NCI-H2029 (cell line): Measurements from ENCODE around the gene RIOK3.
A peak's percentile ranks its signal among the peaks of the same experiment; 100 is the strongest.
"Not testable (repeated sequence)": the region's sequence is repeated elsewhere in the genome, so short reads cannot be mapped to it uniquely, and the experiment has no call there.

Experiments
- DNase-seq: peaks from one replicate; lab custom pipeline; 2025; lab: John Stamatoyannopoulos, UW

RIOK3 gene

DNA sequence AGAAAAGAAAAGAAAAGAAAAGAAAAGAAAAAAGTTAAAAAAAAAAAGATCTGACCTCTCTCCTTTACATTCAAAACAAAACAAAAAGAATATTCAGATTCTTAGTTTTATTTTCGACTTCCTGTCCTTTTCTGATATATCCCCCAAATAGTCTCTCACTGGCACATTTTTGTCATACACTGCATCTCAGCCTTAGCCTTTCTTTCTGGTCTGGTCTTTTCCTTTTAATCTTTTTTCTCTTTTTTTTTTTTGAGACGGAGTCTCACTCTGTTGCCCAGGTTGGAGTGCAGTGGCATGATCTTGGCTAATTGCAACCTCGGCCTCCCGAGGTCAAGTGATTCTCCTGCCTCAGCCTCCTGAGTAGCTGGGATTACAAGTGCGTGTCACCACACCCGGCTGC, 1.6 kb upstream of the RIOK3 start:
- no peak for DNase-seq

DNA sequence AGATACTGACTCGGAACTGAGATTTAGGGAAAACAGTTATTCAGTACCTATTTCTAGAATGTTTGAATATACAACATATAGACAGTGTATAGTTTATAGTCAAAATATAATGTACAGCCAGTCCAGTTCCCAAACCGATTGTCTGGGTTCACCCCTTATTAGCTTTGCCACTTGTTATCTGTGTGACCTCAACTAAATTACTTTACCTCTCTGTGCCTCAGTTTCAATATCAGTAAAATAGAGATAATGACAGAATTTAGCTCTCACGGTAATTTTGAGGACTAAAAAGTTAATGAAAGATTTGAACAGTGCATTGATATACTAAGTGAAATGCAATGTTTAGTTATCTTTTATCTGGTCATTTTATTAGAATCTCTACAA, 750 bp upstream of the RIOK3 start:
- no peak for DNase-seq

DNA sequence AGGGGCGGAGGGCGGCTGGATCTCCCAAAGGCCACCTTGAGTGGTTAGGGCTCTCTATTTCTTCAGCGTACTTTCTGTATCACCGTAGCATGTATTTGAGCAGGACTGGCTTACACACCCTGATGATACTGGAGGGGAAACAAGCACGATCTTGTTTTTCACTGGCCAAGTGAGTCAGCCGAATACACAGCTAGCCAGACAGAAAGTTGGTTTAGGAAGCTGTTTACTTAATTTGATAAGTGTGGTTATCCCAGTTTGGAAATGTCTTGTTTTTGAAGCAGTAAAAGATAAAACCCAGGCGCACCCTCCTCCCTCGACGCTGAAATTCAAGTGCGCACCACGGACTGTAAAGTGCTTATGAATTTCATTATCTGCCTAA, 582 bp downstream of the RIOK3 start:
- no peak for DNase-seq

GRCh38 chr18:23456835-23457234, 3.7 kb downstream of the RIOK3 start:
- no peak for DNase-seq

- no peak for DNase-seq
Observed at GRCh38 chr18:23458830-23459529, 5.9 kb downstream of the RIOK3 start.

GRCh38 chr18:23459530-23459921, 6.4 kb downstream of the RIOK3 start:
- no peak for DNase-seq

DNA sequence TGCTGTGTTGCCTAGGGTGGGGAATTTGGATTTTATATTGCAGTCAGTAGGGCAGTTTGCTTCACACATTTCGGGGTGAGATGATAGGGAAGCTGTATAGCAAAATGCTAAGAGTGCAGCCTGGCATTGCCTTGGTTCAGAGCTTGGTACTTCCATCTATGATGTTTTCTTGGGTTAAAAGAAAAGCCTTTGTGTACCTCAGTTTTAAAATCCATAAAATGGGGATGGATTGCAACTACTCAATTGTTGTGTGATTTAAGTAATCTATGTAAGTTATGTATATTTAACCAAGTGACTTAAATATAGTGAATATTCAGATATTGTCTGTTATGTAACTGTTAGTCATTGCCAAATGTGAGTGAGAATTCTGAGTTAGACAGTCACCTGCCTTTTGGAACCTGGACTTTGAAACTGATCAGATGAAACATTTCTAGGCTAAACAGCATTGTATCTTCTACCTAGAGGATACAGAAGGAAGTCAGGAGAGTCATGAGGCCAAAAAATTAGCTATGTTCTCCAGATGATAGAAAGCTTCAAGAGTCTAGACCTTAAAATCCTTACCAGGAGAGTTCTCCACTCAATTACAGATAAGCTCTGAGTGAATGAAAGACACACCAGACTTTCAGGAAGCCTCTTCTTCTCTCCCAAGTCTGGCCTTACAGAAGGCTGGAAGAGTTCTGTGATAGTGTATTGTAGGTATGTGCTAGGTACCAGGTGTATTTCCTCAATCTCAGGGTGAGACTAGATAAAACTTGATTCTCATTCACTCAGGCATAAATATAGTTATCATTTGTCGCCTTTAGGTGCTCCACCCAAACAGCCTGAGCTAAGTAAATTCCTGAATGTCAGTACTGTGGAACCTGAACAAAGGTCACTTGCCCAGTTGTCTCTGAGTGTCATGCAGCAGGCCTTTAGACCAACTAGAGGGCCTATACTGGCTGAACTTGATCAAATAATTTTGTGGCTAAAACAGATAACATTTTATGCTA, 7.5 kb downstream of the RIOK3 start:
- DNase-seq = no peak

DNA sequence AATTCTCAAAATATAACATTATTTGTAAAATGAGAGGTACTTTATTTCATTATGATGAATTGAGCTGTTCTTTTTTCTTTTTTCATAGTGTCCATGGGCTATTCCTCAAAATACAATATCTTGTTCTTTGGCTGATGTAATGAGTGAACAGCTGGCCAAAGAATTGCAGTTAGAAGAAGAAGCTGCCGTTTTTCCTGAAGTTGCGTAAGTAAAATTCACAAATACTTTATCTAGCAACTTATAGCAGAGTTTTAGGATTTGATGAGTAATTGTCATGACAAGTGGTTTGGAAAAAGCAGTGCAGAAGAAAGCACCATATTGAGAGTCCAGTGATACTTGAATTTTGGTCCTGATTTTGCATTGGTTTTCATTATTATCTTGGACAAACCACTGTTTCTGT, 9.8 kb downstream of the RIOK3 start:
- no peak for DNase-seq

GRCh38 chr18:23468753-23469459, 15.8 kb downstream of the RIOK3 start:
- DNase-seq = no peak

DNA sequence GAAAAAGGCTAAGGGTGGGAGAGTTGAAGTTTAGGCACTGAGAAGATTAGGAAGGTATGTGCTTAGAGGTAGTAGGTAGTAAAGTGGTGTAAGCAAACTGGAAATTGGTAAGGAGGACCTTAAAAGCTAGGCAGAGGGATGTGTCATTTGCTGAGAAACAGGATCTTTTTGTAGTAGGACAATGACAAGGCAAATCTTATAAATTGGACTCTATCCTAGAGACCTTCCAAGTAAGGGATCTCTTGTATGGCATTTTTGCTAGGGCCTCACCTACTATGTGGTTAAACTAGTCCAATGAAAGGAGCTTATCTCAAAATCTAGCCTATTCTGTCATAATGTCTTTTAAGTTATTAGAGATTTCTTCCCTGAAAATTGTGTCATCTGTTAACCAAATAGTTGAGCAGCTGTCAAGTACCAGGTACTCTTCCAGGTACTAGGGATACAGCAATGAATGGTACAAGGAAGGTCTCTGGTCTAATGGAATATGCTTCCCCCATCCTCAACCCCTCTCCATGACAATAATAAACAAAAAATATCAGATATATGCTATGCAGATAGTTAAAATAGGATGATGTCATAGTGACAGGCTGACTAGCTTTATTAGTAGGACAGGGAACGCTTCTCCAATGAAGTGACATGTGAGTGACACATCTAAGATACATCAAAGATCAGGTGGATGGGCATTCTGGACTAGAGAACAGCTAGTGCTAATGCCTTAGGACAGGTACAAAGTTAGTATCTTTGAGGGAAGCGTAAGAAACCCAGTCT, 17.7 kb downstream of the RIOK3 start:
- DNase-seq = no peak

DNA sequence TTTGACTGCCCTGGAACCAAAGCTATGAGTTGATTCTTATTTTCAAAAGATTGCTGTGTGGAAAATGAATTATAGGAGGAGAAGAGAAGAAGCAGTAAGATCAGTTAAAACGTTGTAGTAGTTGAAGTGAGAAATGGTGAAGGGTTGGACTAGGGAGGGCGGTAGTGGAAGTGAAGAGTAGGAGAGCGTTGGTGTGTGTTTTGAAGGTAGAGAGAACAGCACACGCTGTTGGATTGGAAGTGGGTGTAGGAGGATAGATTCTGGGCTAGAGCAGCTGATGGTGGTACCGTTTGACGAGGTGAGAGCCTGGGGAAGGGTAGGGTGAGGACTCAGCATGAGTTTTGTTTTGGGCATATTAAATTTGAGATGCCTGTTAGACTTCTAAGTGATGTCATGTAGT, 18.4 kb downstream of the RIOK3 start:
- DNase-seq = no peak

DNA sequence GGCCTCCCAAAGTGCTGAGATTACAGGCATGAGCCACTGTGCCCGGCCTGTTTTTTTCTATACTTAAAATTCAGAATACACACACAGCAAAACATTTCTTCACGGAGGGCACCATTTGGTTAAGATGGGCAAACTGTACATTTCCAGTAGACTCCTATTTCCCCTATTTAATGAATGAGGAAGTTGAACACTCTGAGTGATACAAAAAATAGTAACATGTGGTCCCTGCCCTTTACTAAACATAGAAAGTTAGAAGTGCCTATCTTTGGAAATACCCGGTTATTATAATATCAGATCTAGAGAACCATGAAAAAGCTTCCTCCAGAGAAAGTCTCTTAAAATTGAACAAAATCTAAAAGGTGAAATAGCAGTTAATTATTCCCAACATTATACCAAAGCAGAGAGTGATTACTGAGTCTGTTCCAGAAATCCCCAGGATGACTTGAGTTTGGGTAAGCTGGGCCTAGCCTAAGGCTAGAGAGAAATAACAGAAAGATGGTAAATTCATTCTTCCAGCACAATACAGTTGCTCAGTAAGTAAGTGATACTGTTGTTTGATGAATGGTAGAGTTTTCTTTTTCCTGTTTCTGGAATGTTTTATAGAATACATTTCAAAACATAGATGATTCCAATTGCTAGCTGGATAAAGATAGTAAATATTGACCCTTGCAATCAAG, 26.9 kb downstream of the RIOK3 start:
- DNase-seq = no peak

DNA sequence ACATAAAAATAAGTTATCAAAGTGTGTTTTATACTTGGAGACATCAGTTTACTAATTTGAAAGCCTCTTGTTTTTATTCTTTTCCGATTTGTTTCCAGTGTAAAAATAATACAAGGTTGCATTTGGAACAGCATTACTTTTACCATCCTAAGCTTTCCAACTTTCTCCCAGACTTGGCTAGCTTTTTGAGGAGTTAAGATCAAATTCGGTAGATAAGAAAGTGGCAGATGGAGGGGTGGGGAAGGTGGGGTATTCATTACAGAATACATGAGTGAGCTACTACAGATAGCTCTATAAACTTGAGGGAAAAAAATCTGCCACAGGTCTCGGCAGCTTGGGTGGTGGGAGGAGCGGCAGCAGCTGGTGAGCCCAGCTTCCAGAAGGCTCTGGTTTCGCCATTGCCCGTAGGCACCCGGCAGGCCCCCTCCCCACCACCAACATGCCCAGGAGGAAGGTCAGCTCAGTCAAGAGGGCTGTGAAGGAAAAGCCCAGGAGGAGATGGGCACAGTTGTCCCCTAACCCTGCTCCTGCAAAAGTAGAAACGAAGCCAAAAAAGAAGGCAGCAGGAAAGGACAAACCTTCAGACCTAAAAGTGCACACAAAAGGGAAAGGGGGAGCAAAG, 31.6 kb downstream of the RIOK3 start:
- no peak for DNase-seq

GRCh38 chr18:23485386-23485785, 32.3 kb downstream of the RIOK3 start:
- no peak for DNase-seq

GRCh38 chr18:23487738-23488570, 34.9 kb downstream of the RIOK3 start:
- DNase-seq = no peak

- DNase-seq = not testable (repeated sequence)
Observed at GRCh38 chr18:23489586-23489985, 36.5 kb downstream of the RIOK3 start.

GRCh38 chr18:23493654-23494053, 40.6 kb downstream of the RIOK3 start:
- DNase-seq = no peak

DNA sequence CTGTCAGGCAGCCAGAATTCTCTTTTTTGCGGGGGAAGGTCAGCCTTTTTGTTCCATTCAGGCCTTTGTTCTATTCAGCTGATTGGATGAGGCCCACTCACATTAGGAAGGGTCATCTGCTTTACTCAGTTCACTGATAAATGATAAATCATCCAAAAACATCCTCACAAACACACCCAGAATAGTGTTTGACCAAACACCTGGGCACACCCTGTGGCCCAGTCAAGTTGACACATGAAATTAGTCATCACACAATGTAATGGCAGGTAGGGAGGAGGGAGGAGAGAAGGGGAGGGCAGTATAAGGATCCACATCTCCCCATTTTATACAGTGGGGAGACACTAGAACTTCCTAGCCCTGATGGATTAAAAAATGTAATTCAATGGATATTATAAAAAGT, 41.9 kb downstream of the RIOK3 start:
- no peak for DNase-seq

DNA sequence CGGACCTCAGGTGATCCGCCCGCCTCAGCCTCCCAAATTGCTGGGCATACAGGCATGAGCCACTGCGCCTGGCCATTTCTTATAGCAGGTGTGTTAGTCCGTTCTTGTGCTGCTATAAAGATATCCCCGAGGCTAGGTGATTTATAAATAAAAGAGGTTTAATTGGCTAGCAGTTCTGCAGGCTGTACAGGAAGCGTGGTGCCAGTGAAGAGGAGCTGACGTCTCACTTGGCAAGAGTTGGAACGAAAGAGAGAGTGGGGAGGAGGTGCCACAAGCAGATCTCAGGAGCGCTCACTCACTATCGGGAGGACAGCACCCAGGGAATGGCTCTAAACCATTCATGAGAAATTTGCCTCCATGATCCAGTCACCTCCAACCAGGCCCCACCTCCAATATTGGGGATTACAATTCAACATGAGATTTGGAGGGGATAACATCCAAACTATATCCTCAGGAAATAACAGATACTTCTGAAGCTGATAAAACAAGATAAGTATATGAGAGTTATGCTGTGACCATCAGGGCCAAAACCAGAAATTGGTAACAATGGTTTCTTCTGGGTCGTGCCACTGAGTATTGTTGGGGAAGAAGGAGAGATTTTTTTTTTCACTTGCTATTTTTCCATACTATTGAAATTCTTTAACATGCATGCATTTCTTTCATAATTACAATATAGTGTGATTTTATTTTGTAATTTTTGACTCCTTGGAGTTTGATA, 42.8 kb downstream of the RIOK3 start:
- DNase-seq = peak; percentile 80
